ENCODE measurements around the gene DDX11. TPM values are rescaled to one million over a fixed set of nuclear protein-coding genes. Genes with fewer than 3 reads are reported as not detected.
"Not testable (repeated sequence)": the region's sequence is repeated elsewhere in the genome, so short reads cannot be mapped to it uniquely, and the experiment has no call there.

DDX11 gene
- 35.1 TPM for polyA plus RNA-seq (2013)

DNA sequence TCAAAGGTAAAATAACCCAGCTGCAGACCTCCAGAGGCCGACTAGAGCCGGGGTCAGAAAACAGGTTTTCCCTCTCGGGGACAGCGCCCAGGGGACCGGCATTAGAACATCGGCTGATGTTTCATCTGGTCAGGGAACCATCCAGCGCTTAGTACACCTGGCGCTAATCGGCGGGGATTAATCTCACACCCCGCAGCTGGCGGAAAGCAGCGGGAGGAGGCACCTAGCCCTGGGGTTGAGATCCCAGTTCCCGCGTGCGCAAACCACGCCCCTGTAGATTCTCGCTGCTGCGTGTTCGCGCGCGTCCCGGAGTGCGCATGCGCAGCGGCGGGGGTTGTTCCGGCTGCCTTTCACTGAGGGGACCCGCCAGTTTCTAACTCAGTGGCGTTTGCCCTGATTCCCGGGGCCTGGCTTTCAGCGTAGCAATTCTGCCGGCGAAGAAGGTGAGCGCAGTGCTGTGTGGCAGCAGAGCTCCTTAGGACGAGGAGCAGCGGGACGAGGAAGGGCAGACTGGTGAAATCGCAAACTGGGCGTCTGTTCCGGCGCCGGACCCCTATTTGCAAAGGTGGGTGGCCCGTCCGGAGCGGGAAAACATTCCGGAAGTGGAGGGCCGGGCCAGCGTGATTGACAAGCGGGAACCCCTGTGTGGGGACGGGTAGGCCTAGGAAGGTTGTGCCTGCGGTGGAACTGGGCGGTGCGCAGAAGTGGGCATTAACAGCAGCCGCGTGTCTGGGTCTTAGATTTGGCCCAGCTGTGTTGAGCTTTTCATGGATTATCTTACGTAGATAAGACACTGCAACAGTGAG, at the start of gene DDX11:
Gene DDX11, plus strand, starts transcription at position 334 of the 806 bp plus-strand sequence. CDS start 4,534 bp downstream, outside the sequence.
- H3K27me3 ChIP-seq (replicated peaks in 2 of 5; ENCODE audit: control insufficient read depth in 4 of 5, insufficient read depth in 5 of 5, low read length in 4 of 5); H3K9me3 ChIP-seq (ENCODE audit: control extremely low read depth in 1 of 5, control insufficient read depth in 4 of 5, insufficient read depth in 2 of 5, low read depth in 1 of 5, low read length in 4 of 5); H3K36me3 ChIP-seq (ENCODE audit: control insufficient read depth in 4 of 4, insufficient read depth in 4 of 4, low read length in 3 of 4): not testable (repeated sequence)
- ChIA-PET POLR2A (interaction anchor here (0.7 kb wide), 1 partner anchor 824 kb away, joined by 3 read pairs; no protein-coding TSS in a partner anchor), CTCF (interaction anchor here (0.9 kb wide), 1 partner anchor 379 kb away, joined by 3 read pairs; no protein-coding TSS in a partner anchor)
- Histone ChIP-seq H3K4me1 (ENCODE audit: control extremely low read depth in 1 of 4, control insufficient read depth in 4 of 4, insufficient read depth in 4 of 4, low read length in 3 of 4) (peaks cover 0 to 19% (median 6%) of the 10 kb centered on the region in 4 experiments), H3K4me3 (ENCODE audit: control insufficient read depth in 1 of 7, extremely low read depth in 1 of 7, insufficient read depth in 4 of 7, low read depth in 2 of 7, low read length in 6 of 7) (peak within 1 kb of the TSS; percentile 42 to 80 (median 76)), H3K27ac (ENCODE audit: insufficient read depth in 1 of 2, low read depth in 1 of 2, low read length in 2 of 2, poor library complexity in 1 of 2, severe bottlenecking in 2 of 2) (peak within 1 kb of the TSS in 1 of 2 experiments; percentile 75)
- WGBS (ENCODE audit: insufficient coverage): 0% methylated on average over 55 of the region's 58 CpGs
- peak; percentile 85 to 95 (median 92) for DNase-seq

DNA sequence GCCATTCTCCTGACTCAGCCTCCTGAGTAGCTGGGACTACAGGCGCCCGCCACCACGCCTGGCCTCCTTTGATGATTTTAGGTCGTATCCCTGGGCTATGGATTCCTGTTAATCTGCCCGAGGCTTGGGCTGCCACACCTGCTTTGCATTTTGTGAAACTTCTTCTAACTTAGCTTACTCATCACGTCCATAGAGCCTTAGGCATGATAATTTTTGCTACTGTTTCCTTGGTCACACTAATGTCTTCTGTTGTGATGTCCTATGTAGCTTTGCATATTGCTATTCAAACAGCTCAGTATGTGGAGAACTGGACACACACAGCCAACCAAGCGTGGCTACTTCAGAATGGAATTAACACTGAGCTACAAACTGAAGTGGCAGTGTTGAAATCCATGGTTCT, 47.5 kb upstream of the DDX11 start:
- H3K27me3 ChIP-seq (replicated peaks in 2 of 5; ENCODE audit: control insufficient read depth in 4 of 5, insufficient read depth in 5 of 5, low read length in 4 of 5): no peaks in the 10 kb centered on the region
- H3K27ac ChIP-seq (ENCODE audit: insufficient read depth in 1 of 2, low read depth in 1 of 2, low read length in 2 of 2, poor library complexity in 1 of 2, severe bottlenecking in 2 of 2): no peak overlapping the region
- ChIA-PET CTCF (no interaction called here), POLR2A (no interaction called here)
- DNase-seq: no peak
- H3K4me3 ChIP-seq (ENCODE audit: control insufficient read depth in 1 of 7, extremely low read depth in 1 of 7, insufficient read depth in 4 of 7, low read depth in 2 of 7, low read length in 6 of 7): no peak overlapping the region
- H3K4me1 ChIP-seq (ENCODE audit: control extremely low read depth in 1 of 4, control insufficient read depth in 4 of 4, insufficient read depth in 4 of 4, low read length in 3 of 4): no peaks in the 10 kb centered on the region
- 95% methylated on average over 6 of the region's 7 CpGs for WGBS (ENCODE audit: insufficient coverage)
- peaks cover 0 to 5% (median 0%) of the 10 kb centered on the region in 5 experiments for H3K9me3 ChIP-seq (ENCODE audit: control extremely low read depth in 1 of 5, control insufficient read depth in 4 of 5, insufficient read depth in 2 of 5, low read depth in 1 of 5, low read length in 4 of 5)
- H3K36me3 ChIP-seq (ENCODE audit: control insufficient read depth in 4 of 4, insufficient read depth in 4 of 4, low read length in 3 of 4): no peaks in the 10 kb centered on the region

- 100% methylated on average over 2 of the region's 5 CpGs for WGBS (ENCODE audit: insufficient coverage)
- POLR2A ChIA-PET; H3K36me3 ChIP-seq (ENCODE audit: control insufficient read depth in 4 of 4, insufficient read depth in 4 of 4, low read length in 3 of 4); H3K27me3 ChIP-seq (replicated peaks in 2 of 5; ENCODE audit: control insufficient read depth in 4 of 5, insufficient read depth in 5 of 5, low read length in 4 of 5); H3K27ac ChIP-seq (ENCODE audit: insufficient read depth in 1 of 2, low read depth in 1 of 2, low read length in 2 of 2, poor library complexity in 1 of 2, severe bottlenecking in 2 of 2); DNase-seq; H3K4me3 ChIP-seq (ENCODE audit: control insufficient read depth in 1 of 7, extremely low read depth in 1 of 7, insufficient read depth in 4 of 7, low read depth in 2 of 7, low read length in 6 of 7); H3K9me3 ChIP-seq (ENCODE audit: control extremely low read depth in 1 of 5, control insufficient read depth in 4 of 5, insufficient read depth in 2 of 5, low read depth in 1 of 5, low read length in 4 of 5); CTCF ChIA-PET; H3K4me1 ChIP-seq (ENCODE audit: control extremely low read depth in 1 of 4, control insufficient read depth in 4 of 4, insufficient read depth in 4 of 4, low read length in 3 of 4): not testable (repeated sequence)
Measured at GRCh38 chr12:31027006-31027405, 46.7 kb upstream of the DDX11 start.

GRCh38 chr12:31029468-31029867, 44.2 kb upstream of the DDX11 start:
- Histone ChIP-seq H3K4me3 (ENCODE audit: control insufficient read depth in 1 of 7, extremely low read depth in 1 of 7, insufficient read depth in 4 of 7, low read depth in 2 of 7, low read length in 6 of 7) (no peak overlapping the region), H3K36me3 (ENCODE audit: control insufficient read depth in 4 of 4, insufficient read depth in 4 of 4, low read length in 3 of 4) (no peaks in the 10 kb centered on the region), H3K4me1 (ENCODE audit: control extremely low read depth in 1 of 4, control insufficient read depth in 4 of 4, insufficient read depth in 4 of 4, low read length in 3 of 4) (peaks cover 0 to 5% (median 2%) of the 10 kb centered on the region in 4 experiments), H3K27me3 (replicated peaks in 2 of 5; ENCODE audit: control insufficient read depth in 4 of 5, insufficient read depth in 5 of 5, low read length in 4 of 5) (no peaks in the 10 kb centered on the region), H3K27ac (ENCODE audit: insufficient read depth in 1 of 2, low read depth in 1 of 2, low read length in 2 of 2, poor library complexity in 1 of 2, severe bottlenecking in 2 of 2) (no peak overlapping the region), H3K9me3 (ENCODE audit: control extremely low read depth in 1 of 5, control insufficient read depth in 4 of 5, insufficient read depth in 2 of 5, low read depth in 1 of 5, low read length in 4 of 5) (peaks cover 0 to 5% (median 0%) of the 10 kb centered on the region in 5 experiments)
- no peak for DNase-seq
- CTCF ChIA-PET: no interaction called here
- POLR2A ChIA-PET: no interaction called here
- WGBS (ENCODE audit: insufficient coverage): 96% methylated on average over 11 of the region's 11 CpGs

DNA sequence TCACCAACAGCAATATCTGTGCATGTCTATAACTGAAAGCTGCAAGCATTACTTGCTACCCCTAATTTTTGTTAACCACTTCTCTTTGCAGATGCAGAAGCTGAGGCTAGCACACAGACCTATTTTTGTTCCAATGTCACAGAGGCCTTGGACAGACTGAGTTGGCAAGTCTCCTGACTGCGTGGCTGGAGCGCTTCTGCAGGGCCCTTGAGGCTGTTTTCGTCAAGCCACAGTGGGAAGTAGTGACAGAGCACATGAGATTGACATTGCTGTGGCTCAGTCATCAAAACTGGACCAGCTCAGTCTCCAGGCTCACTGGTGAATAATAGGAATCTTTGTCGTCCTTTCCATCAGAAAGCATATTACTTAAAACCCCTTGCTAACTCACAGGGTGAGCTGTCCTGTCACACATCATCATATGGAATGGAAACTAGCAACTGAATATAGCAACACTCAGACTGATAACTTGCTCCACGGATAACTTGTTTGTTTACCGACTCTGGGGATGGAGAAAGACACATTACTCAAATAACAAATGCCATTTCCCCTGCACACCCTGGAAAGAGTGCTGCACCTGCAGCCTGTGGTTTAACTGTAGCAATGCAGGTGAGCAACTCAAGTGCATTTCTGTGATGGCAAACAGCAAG, 43.6 kb upstream of the DDX11 start:
- H3K36me3 ChIP-seq (ENCODE audit: control insufficient read depth in 4 of 4, insufficient read depth in 4 of 4, low read length in 3 of 4): no peaks in the 10 kb centered on the region
- WGBS (ENCODE audit: insufficient coverage): 68% methylated on average over 4 of the region's 6 CpGs
- peaks cover 0 to 5% (median 2%) of the 10 kb centered on the region in 4 experiments for H3K4me1 ChIP-seq (ENCODE audit: control extremely low read depth in 1 of 4, control insufficient read depth in 4 of 4, insufficient read depth in 4 of 4, low read length in 3 of 4)
- CTCF ChIA-PET: no interaction called here
- POLR2A ChIA-PET: no interaction called here
- H3K4me3 ChIP-seq (ENCODE audit: control insufficient read depth in 1 of 7, extremely low read depth in 1 of 7, insufficient read depth in 4 of 7, low read depth in 2 of 7, low read length in 6 of 7): no peak overlapping the region
- no peaks in the 10 kb centered on the region for H3K27me3 ChIP-seq (replicated peaks in 2 of 5; ENCODE audit: control insufficient read depth in 4 of 5, insufficient read depth in 5 of 5, low read length in 4 of 5)
- H3K9me3 ChIP-seq (ENCODE audit: control extremely low read depth in 1 of 5, control insufficient read depth in 4 of 5, insufficient read depth in 2 of 5, low read depth in 1 of 5, low read length in 4 of 5): peaks cover 0 to 5% (median 0%) of the 10 kb centered on the region in 5 experiments
- no peak for DNase-seq
- H3K27ac ChIP-seq (ENCODE audit: insufficient read depth in 1 of 2, low read depth in 1 of 2, low read length in 2 of 2, poor library complexity in 1 of 2, severe bottlenecking in 2 of 2): no peak overlapping the region

DNA sequence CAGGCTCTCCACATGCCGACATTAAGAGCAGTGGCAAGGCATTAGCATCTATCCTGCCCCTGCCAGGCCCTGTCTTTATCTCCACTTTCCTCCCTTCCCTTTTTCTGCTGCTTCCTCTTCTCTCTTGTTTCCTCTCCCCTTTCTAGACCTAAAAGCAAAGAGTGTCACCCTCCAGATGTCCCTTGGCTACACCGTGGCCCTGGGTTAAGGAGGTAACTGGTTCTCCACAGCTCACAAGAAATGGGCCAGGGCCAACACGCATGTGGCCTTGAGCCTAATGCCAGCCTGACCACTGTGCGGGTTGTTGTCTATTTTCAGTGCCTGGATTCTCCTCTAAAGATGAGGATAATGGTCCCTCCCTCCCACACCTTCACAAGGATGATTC, 41.7 kb upstream of the DDX11 start:
- Histone ChIP-seq H3K4me1 (ENCODE audit: control extremely low read depth in 1 of 4, control insufficient read depth in 4 of 4, insufficient read depth in 4 of 4, low read length in 3 of 4) (peaks cover 0 to 5% (median 2%) of the 10 kb centered on the region in 4 experiments), H3K4me3 (ENCODE audit: control insufficient read depth in 1 of 7, extremely low read depth in 1 of 7, insufficient read depth in 4 of 7, low read depth in 2 of 7, low read length in 6 of 7) (no peak overlapping the region), H3K9me3 (ENCODE audit: control extremely low read depth in 1 of 5, control insufficient read depth in 4 of 5, insufficient read depth in 2 of 5, low read depth in 1 of 5, low read length in 4 of 5) (no peaks in the 10 kb centered on the region), H3K27me3 (replicated peaks in 2 of 5; ENCODE audit: control insufficient read depth in 4 of 5, insufficient read depth in 5 of 5, low read length in 4 of 5) (no peaks in the 10 kb centered on the region), H3K36me3 (ENCODE audit: control insufficient read depth in 4 of 4, insufficient read depth in 4 of 4, low read length in 3 of 4) (no peaks in the 10 kb centered on the region), H3K27ac (ENCODE audit: insufficient read depth in 1 of 2, low read depth in 1 of 2, low read length in 2 of 2, poor library complexity in 1 of 2, severe bottlenecking in 2 of 2) (no peak overlapping the region)
- CTCF ChIA-PET: interaction anchor here (0.7 kb wide), 1 partner anchor 50 kb away, joined by 3 read pairs; no protein-coding TSS in a partner anchor
- peak in 2 of 3 donors; percentile 6 for DNase-seq
- POLR2A ChIA-PET: no interaction called here
- 61% methylated on average over 3 of the region's 4 CpGs for WGBS (ENCODE audit: insufficient coverage)

- Histone ChIP-seq H3K9me3 (ENCODE audit: control extremely low read depth in 1 of 5, control insufficient read depth in 4 of 5, insufficient read depth in 2 of 5, low read depth in 1 of 5, low read length in 4 of 5) (no peaks in the 10 kb centered on the region), H3K4me1 (ENCODE audit: control extremely low read depth in 1 of 4, control insufficient read depth in 4 of 4, insufficient read depth in 4 of 4, low read length in 3 of 4) (peaks cover 0 to 5% (median 2%) of the 10 kb centered on the region in 4 experiments), H3K27ac (ENCODE audit: insufficient read depth in 1 of 2, low read depth in 1 of 2, low read length in 2 of 2, poor library complexity in 1 of 2, severe bottlenecking in 2 of 2) (no peak overlapping the region), H3K36me3 (ENCODE audit: control insufficient read depth in 4 of 4, insufficient read depth in 4 of 4, low read length in 3 of 4) (no peaks in the 10 kb centered on the region), H3K4me3 (ENCODE audit: control insufficient read depth in 1 of 7, extremely low read depth in 1 of 7, insufficient read depth in 4 of 7, low read depth in 2 of 7, low read length in 6 of 7) (no peak overlapping the region), H3K27me3 (replicated peaks in 2 of 5; ENCODE audit: control insufficient read depth in 4 of 5, insufficient read depth in 5 of 5, low read length in 4 of 5) (no peaks in the 10 kb centered on the region)
- no peak for DNase-seq
- ChIA-PET CTCF (no interaction called here), POLR2A (no interaction called here)
- 83% methylated on average over 3 of the region's 3 CpGs for WGBS (ENCODE audit: insufficient coverage)
Measured at GRCh38 chr12:31033146-31033545, 40.5 kb upstream of the DDX11 start.
